CD14-positive monocyte (primary cell): ENCODE measurements around the gene ZDHHC14. TPM values are rescaled to one million over a fixed set of nuclear protein-coding genes. Genes with fewer than 3 reads are reported as not detected.

ENCODE experiments used
- DNase-seq, 3 donors: peaks; one replicate each; pipeline ENCODE4 v3.0.0-alpha.2; 2011 to 2022
- H2AFZ ChIP-seq: 2 replicates; pipeline ENCODE4 v1.6.0; 2012; ENCODE audit warnings: mild to moderate bottlenecking, low read depth, low read length, inconsistent platforms; ENCODE audit not compliant: insufficient read depth, poor library complexity, severe bottlenecking
- H3K27ac ChIP-seq, 2 donors: 1 replicate in 1 of 2; 2 replicates in 1 of 2; pipeline ENCODE4 v1.5.1; 2012 to 2013; ENCODE audit warnings: low read length in 2 of 2, control low read depth in 1 of 2, inconsistent platforms in 1 of 2, low read depth in 1 of 2, mild to moderate bottlenecking in 1 of 2
- H3K27me3 ChIP-seq, 2 donors: one replicate each; pipeline versions ENCODE4 v1.6.0 to v1.6.1; 2011 to 2013; ENCODE audit warnings: low read length in 2 of 2; ENCODE audit not compliant: control insufficient read depth in 2 of 2, insufficient read depth in 2 of 2
- H3K36me3 ChIP-seq, 2 donors: replicated peaks in 1 of 2; 1 replicate in 1 of 2; 2 replicates in 1 of 2; pipeline versions ENCODE4 v1.5.1 to v1.6.1; 2012 to 2013; ENCODE audit warnings: low read length in 2 of 2, control low read depth in 1 of 2, inconsistent platforms in 1 of 2, mild to moderate bottlenecking in 1 of 2; ENCODE audit not compliant: insufficient read depth in 2 of 2, control insufficient read depth in 1 of 2
- H3K4me1 ChIP-seq, 2 donors: 1 replicate in 1 of 2; 2 replicates in 1 of 2; pipeline versions ENCODE4 v1.5.1 to v1.6.1; 2012 to 2013; ENCODE audit warnings: low read length in 2 of 2, control low read depth in 1 of 2, inconsistent platforms in 1 of 2, mild to moderate bottlenecking in 1 of 2, moderate library complexity in 1 of 2; ENCODE audit not compliant: insufficient read depth in 2 of 2, control insufficient read depth in 1 of 2
- H3K4me2 ChIP-seq: replicated peaks from 2 replicates; pipeline ENCODE3; 2012; ENCODE audit warnings: low read length, moderate library complexity, mild to moderate bottlenecking; ENCODE audit not compliant: poor library complexity, severe bottlenecking; ENCODE audit errors: extremely low read depth
- H3K4me3 ChIP-seq, 3 experiments: fragments of 200-600 bp in 1 of 3; sonication (generic) in 1 of 3; replicated peaks in 1 of 3; 1 replicate in 2 of 3; 2 replicates in 1 of 3; pipeline ENCODE4 v1.5.1; 2011 to 2013; ENCODE audit warnings: low read length in 3 of 3, mild to moderate bottlenecking in 3 of 3, control low read depth in 2 of 3, low read depth in 2 of 3, inconsistent platforms in 1 of 3, moderate library complexity in 1 of 3
- H3K79me2 ChIP-seq: 2 replicates; pipeline ENCODE4 v1.6.0; 2012; ENCODE audit warnings: mild to moderate bottlenecking, control low read depth, inconsistent platforms, low read length, moderate library complexity; ENCODE audit not compliant: insufficient read depth
- H3K9ac ChIP-seq: 2 replicates; pipeline ENCODE4 v1.6.0; 2017; ENCODE audit warnings: low read length, mild to moderate bottlenecking; ENCODE audit not compliant: insufficient read depth, poor library complexity, severe bottlenecking
- H3K9me3 ChIP-seq, 2 donors: replicated peaks in 1 of 2; 1 replicate in 1 of 2; 2 replicates in 1 of 2; pipeline versions ENCODE4 v1.5.1 to v1.6.1; 2012 to 2013; ENCODE audit warnings: low read length in 2 of 2, control low read depth in 1 of 2; ENCODE audit not compliant: control insufficient read depth in 1 of 2, insufficient read depth in 1 of 2
- H4K20me1 ChIP-seq: 2 replicates; pipeline ENCODE4 v1.6.0; 2012; ENCODE audit warnings: mild to moderate bottlenecking, low read length, control low read depth, moderate library complexity; ENCODE audit not compliant: insufficient read depth
- H3K27ac Mint-ChIP-seq, 7 donors: one replicate each; pipeline ENCODE4 v1.8.0; 2020; ENCODE audit warnings: mild to moderate bottlenecking in 7 of 7, mixed read lengths in 7 of 7, moderate library complexity in 6 of 7, inconsistent platforms in 2 of 7
- H3K27me3 Mint-ChIP-seq, 3 donors: one replicate each; pipeline ENCODE4 v1.8.0; 2021 to 2022; ENCODE audit warnings: low read depth in 3 of 3, mild to moderate bottlenecking in 3 of 3, mixed read lengths in 3 of 3, moderate library complexity in 3 of 3, inconsistent platforms in 1 of 3
- H3K36me3 Mint-ChIP-seq, 2 donors: one replicate each; pipeline ENCODE4 v1.8.0; 2020; ENCODE audit warnings: mixed read lengths in 2 of 2, inconsistent platforms in 1 of 2, mild to moderate bottlenecking in 1 of 2
- H3K4me1 Mint-ChIP-seq: one replicate; pipeline ENCODE4 v1.8.0; 2020; ENCODE audit warnings: mild to moderate bottlenecking, mixed read lengths
- H3K4me3 Mint-ChIP-seq, 2 donors: one replicate each; pipeline ENCODE4 v1.8.0; 2020; ENCODE audit warnings: mild to moderate bottlenecking in 2 of 2, mixed read lengths in 2 of 2, moderate library complexity in 1 of 2
- H3K9me3 Mint-ChIP-seq, 7 donors: one replicate each; pipeline ENCODE4 v1.8.0; 2020 to 2022; ENCODE audit warnings: mixed read lengths in 7 of 7, mild to moderate bottlenecking in 6 of 7, moderate library complexity in 6 of 7, inconsistent platforms in 2 of 7
- WGBS: methylation state at CpG from one replicate; pipeline ENCODE4 v1.1.5; 2013; ENCODE audit warnings: missing lambda C conversion rate; ENCODE audit not compliant: insufficient coverage; 5-methylcytosine and 5-hydroxymethylcytosine counted together
- intact Hi-C, 2 donors: fragments of 100-400 bp; cut with micrococcal nuclease; formaldehyde crosslinking; loops; one replicate each; pipeline versions ENCODE4 v1.15.0 to v1.15.1; 2023
- polyA plus RNA-seq, 3 donors: library from polyadenylated mRNA; depleted of rRNA in 1 of 3; unstranded in 2 of 3; stranded (reverse) in 1 of 3; fragments of 300-500 nt in 2 of 3; fragments of >200 nt in 1 of 3; fragmentation: Illumina TruSeq in 2 of 3; gene quantifications; 1 replicate in 2 of 3; 2 replicates in 1 of 3; pipeline ENCODE4 v1.2.3, GENCODE V29; 2012 to 2021
- TF ChIP-seq, protein P1 (sequence below): fragments of 200-600 bp; IDR thresholded peaks from one replicate; pipeline ENCODE4 v1.8.0; 2022; ENCODE audit warnings: antibody characterized with exemption, mild to moderate bottlenecking

The ZDHHC14 gene
- polyA plus RNA-seq, 3 donors, result 0.30 to 1.7 (median 0.93) TPM

DNA sequence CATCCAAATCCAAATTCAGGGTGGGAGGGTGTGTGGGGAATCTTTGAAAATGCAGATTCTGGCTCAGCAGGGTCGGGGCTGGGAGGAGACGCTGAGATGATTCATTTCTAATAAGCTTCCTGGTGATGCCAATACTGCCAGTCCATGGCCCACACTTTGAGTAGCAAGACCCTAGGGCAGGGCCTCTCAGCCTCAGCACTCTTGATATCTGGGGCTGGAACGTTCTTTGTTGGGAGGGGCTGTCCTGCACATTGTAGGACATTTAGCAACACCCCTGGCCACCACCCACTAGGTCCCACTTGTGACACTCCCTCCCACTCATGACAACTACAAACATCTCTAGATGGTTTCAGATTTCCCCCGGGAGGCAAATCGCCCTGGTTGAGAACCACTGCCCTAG, 191.0 kb downstream of the ZDHHC14 start:
- Histone ChIP-seq H3K4me1 (no peaks in the 10 kb centered on the region), H3K36me3 (no peaks in the 10 kb centered on the region), H3K9ac (no peak overlapping the region), H3K27me3 (no peaks in the 10 kb centered on the region), H3K4me3 (no peak overlapping the region), H3K27ac (no peak overlapping the region), H4K20me1 (no peaks in the 10 kb centered on the region), H3K79me2 (no peaks in the 10 kb centered on the region), H3K9me3 (no peaks in the 10 kb centered on the region), H3K4me2 (no peak overlapping the region), H2AFZ (no peak overlapping the region)
- Mint-ChIP-seq H3K4me3 (no peak overlapping the region), H3K4me1 (no peaks in the 10 kb centered on the region), H3K27ac (no peak overlapping the region), H3K9me3 (peaks cover 0 to 7% (median 0%) of the 10 kb centered on the region in 7 donors), H3K27me3 (no peaks in the 10 kb centered on the region), H3K36me3 (no peaks in the 10 kb centered on the region)
- TF ChIP-seq, protein P1, sequence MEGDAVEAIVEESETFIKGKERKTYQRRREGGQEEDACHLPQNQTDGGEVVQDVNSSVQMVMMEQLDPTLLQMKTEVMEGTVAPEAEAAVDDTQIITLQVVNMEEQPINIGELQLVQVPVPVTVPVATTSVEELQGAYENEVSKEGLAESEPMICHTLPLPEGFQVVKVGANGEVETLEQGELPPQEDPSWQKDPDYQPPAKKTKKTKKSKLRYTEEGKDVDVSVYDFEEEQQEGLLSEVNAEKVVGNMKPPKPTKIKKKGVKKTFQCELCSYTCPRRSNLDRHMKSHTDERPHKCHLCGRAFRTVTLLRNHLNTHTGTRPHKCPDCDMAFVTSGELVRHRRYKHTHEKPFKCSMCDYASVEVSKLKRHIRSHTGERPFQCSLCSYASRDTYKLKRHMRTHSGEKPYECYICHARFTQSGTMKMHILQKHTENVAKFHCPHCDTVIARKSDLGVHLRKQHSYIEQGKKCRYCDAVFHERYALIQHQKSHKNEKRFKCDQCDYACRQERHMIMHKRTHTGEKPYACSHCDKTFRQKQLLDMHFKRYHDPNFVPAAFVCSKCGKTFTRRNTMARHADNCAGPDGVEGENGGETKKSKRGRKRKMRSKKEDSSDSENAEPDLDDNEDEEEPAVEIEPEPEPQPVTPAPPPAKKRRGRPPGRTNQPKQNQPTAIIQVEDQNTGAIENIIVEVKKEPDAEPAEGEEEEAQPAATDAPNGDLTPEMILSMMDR, result no peak
- intact Hi-C loops, result no loop called here
- WGBS, result 93% methylated on average over 3 of the region's 5 CpGs
- no peak for DNase-seq

DNA sequence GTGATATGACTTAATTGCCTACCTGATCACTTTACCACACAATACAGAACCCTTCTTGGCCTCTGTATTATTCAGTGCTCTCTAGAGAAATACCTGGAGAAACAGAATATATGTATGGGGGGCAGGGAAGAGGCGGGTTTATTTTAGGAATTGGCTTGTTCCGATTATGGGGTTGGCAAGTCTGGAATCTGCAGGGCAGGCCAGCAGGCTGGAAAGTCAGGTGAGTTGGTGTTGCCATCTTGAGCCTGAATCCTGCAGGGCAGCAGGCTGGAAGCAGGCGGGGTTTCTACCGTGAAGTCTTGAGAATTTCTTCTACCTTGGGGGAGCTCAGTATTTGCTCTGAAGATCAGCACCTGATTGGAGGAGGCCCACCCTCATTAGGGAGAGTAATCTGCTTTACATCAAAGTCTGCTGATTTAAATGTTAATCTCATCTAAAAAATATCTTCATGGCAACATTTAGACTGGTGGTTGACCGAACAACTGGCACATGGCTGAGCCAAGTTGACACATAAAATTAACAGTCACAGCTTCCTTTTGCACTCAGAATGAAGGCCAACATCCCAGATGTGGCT, 193.9 kb downstream of the ZDHHC14 start:
- Histone ChIP-seq H3K79me2 (no peaks in the 10 kb centered on the region), H3K9me3 (no peaks in the 10 kb centered on the region), H4K20me1 (no peaks in the 10 kb centered on the region), H3K9ac (no peak overlapping the region), H3K4me1 (no peaks in the 10 kb centered on the region), H3K27me3 (no peaks in the 10 kb centered on the region), H2AFZ (no peak overlapping the region), H3K4me3 (no peak overlapping the region), H3K36me3 (no peaks in the 10 kb centered on the region), H3K27ac (no peak overlapping the region), H3K4me2 (no peak overlapping the region)
- no peaks in the 10 kb centered on the region for H3K27me3 Mint-ChIP-seq
- intact Hi-C loops, result no loop called here
- no peak for DNase-seq
- H3K4me1 Mint-ChIP-seq, result peaks cover 4% of the 10 kb centered on the region
- H3K27ac Mint-ChIP-seq, result no peak overlapping the region
- H3K9me3 Mint-ChIP-seq, result peaks cover 0 to 2% (median 0%) of the 10 kb centered on the region in 7 donors
- WGBS, result 77% methylated on average over 3 of the region's 5 CpGs
- H3K36me3 Mint-ChIP-seq, result no peaks in the 10 kb centered on the region
- no peak overlapping the region for H3K4me3 Mint-ChIP-seq
- TF ChIP-seq, protein P1, result no peak
